HG02870 (cell line): ENCODE measurements around the gene ULK3.
"Not testable (repeated sequence)": the region's sequence is repeated elsewhere in the genome, so short reads cannot be mapped to it uniquely, and the experiment has no call there.

ENCODE experiments used
- ATAC-seq: cut with Tn5 transposase; IDR thresholded peaks from one replicate; pipeline ENCODE4 v1.9.1; 2021; ENCODE audit warnings: mild to moderate bottlenecking, moderate library complexity; ENCODE audit not compliant: unreplicated experiment

Gene ULK3, protein sequence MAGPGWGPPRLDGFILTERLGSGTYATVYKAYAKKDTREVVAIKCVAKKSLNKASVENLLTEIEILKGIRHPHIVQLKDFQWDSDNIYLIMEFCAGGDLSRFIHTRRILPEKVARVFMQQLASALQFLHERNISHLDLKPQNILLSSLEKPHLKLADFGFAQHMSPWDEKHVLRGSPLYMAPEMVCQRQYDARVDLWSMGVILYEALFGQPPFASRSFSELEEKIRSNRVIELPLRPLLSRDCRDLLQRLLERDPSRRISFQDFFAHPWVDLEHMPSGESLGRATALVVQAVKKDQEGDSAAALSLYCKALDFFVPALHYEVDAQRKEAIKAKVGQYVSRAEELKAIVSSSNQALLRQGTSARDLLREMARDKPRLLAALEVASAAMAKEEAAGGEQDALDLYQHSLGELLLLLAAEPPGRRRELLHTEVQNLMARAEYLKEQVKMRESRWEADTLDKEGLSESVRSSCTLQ

DNA sequence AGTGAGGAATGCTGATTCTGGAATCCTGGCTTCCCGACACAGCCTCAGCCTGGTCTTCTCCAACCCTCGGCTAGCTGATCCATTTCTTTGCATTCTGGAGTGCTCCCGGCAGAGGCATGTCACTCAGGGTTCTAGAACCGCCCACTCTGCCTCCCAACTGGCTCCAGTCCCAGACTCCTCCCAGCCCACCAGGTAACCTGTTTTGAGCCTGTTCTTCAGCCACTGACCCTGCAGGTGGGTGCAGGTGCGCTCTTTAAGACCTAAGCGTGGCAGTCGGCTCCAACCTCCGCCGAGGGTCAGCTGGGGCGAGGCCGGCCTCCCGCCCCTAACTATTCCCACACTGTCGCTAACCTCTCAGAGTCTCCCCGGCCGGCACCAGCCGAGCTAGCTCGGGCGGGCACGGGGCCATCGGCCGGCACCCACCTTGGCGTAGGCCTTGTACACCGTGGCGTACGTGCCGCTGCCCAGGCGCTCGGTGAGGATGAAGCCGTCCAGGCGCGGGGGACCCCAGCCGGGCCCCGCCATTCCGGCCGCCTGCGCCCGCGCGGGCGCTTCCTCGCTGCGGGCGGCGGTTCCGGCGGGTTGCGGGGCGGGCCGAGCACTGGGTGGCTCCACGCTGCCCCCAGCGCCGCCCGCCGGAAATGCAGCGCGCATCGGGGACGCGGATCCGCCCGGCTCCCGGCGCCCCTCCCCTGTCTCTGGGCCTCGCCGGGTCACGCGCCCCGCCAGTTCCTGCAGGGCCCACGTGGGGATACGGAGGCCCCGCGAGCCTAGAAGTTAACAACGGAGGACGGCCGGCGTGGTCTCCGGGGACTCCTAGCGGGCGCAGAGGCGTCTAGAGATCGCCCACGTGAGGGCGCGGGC, at the start of gene ULK3:
Gene ULK3 (minus strand): TSS at position 576 of the 864 bp plus-strand sequence. CDS start 51 bp downstream, at position 525.
- ATAC-seq = peak; percentile 75

DNA sequence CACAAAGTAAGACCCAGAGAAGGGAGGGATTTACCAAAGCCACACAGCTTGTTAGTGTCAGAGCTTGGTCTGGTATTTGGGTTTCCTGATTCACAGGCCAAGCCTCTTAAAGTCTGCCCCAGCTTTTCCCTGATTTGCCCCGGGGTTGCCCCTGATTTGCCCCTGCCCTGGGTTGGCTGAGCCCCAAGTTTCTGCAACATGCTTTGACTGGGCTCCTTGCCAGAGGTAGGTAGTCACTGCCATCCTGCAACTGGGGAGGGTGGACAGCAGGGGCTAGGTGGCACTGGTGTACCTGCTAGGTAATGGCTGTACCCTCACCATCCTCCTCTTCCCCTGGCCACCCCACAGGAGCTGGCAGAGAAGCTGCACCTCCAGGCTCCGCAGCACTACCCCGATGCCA, 49.4 kb upstream of the ULK3 start:
- ATAC-seq = no peak

DNA sequence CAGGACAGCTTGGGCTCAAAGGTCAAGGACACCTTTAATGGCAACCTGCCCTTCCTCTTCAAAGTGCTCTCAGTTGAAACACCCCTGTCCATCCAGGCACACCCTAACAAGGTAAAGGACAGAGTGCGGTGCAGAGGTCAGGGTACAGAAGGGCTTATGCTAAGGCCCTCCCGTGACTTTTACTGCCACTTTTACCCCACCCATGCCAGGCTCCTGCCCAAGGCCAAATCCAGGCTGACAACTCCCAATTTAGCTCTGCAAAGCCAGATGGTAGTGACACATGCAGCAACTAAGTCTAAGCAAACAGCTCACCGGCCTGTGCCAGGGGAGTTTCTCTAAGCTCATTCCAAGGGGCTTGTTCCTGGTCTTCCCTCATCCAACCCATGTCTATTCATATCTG, 48.5 kb upstream of the ULK3 start:
- ATAC-seq = no peak

DNA sequence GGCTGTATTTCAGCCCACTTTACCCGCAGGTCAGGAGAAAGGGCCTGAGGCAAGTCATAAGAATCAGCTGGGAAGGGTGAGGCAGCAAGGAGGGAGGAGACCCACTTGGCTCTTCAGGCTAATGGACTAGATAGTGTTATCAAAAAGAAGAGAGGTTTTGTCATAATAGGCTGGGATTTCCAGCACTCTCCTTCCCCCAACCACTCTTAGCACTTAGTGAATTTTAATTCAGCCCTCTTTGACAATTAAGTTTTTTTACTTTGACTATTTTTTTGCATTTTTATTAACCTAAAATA, 47.7 kb upstream of the ULK3 start:
- ATAC-seq = no peak

DNA sequence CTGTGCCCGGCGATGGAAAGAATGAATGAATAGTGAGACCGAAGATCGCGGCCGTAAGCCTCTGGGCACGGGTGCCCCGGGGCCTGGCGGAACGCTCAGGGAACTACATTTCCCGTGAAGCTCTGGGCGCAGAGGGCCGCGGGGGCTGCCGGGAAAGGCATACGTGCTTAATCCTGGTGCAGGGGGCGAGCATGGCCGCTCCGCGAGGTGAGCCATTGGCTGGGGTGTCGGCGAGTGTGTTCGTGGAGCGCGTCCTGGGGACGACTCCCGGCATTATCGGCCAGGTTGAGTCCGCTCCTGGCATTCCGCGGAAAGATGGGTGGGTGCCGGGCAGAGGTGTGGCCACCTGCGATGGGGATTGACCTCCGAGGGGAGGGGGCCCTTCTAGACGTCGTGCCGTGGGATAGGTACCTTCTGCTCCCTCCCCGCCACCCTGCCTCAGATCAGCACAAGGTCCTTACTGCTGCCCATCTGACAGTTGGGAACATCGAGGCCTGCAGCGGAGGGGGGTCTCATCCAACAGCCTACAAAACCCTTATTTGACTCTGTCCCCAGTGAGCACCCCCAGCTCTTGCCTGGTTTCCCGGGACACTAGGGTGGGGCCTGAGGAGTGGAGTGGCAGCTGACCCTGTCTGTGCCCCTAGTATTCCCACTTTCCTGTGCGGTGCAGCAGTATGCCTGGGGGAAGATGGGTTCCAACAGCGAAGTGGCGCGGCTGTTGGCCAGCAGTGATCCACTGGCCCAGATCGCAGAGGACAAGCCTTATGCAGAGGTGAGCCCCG, 47.1 kb upstream of the ULK3 start, which contains the start of gene MPI:
Gene MPI (plus strand): TSS at position 160 of the 782 bp plus-strand sequence. CDS start 32 bp downstream, at position 192.
- ATAC-seq = no peak

DNA sequence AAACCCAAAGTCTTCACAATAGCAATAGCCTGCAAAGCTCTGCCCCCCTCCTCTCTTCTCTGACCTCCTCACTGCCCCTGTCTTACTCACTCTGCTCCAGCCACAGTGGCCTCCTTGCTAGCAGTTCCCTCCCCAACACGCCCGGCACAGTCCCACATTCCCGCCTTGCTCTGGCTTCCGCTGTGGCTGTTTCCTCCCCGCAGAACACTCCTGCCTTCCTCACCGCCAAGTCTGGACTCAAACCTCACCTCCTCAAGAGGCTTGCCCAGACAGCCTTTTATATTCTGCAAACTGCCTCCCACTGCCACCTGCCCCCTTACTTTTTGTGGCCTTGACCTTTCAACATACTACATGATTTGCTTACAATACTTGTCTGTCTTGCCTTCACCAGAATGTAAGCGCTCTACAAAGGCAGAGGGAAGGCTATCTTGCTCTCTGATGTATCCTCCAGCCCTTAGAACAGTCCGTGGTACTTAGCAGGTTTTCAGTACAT, 46.5 kb upstream of the ULK3 start:
- no peak for ATAC-seq

DNA sequence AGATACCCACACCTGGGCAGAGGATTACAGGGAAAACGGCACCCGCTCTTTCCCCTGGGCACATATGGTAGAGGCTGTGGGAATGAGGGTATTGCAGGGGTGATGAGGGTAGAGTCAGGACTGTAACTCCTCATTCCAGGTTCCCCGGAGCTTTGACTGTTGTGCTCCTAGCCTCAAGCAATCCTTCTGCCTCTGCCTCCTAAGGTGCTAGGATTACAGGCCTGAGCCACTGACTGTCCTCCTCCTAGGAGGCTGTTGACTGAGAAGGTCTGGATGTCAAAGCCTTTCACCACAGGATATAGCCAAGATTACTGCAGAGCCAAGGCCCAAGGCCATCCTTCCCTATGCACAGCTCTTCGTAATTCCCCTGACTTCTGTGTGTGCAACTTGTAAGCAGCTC, 45.8 kb upstream of the ULK3 start:
- no peak for ATAC-seq

DNA sequence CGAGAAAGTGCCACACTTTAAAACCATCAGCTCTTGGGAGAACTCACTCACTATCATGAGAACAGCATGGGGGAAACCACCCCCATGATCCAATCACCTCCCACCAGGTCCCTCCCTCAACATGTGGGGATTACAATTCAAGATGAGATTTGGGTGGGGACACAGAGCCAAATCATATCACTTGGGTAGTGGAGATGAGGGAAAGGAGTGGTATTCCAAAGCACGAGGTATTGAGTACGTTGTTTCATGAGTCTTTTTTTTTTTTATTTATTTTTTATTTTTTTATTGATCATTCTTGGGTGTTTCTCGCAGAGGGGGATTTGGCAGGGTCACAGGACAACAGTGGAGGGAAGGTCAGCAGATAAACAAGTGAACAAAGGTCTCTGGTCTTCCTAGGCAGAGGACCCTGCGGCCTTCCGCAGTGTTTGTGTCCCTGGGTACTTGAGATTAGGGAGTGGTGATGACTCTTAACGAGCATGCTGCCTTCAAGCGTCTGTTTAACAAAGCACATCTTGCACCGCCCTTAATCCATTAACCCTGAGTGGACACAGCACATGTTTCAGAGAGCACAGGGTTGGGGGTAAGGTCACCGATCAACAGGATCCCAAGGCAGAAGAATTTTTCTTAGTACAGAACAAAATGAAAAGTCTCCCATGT, 44.7 kb upstream of the ULK3 start:
- ATAC-seq = not testable (repeated sequence)

DNA sequence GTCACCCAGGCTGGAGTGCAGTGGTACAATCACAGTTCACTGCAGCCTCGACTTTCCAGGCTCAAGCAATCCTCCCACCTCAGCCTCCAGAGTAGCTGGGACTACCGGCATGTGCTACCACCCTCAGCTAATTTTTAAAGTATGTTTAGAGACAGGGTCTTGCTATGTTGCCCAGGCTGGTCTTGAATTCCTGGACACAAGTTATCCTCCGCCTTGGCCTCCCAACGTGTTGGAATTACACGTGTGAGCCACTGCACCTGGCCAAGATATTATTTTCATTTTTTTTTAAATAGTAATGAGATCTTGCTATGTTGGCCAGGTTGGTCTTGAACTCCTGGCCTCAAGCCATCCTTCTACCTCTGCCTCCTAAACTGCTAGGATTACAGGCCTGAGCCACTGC, 42.5 kb upstream of the ULK3 start:
- no peak for ATAC-seq

DNA sequence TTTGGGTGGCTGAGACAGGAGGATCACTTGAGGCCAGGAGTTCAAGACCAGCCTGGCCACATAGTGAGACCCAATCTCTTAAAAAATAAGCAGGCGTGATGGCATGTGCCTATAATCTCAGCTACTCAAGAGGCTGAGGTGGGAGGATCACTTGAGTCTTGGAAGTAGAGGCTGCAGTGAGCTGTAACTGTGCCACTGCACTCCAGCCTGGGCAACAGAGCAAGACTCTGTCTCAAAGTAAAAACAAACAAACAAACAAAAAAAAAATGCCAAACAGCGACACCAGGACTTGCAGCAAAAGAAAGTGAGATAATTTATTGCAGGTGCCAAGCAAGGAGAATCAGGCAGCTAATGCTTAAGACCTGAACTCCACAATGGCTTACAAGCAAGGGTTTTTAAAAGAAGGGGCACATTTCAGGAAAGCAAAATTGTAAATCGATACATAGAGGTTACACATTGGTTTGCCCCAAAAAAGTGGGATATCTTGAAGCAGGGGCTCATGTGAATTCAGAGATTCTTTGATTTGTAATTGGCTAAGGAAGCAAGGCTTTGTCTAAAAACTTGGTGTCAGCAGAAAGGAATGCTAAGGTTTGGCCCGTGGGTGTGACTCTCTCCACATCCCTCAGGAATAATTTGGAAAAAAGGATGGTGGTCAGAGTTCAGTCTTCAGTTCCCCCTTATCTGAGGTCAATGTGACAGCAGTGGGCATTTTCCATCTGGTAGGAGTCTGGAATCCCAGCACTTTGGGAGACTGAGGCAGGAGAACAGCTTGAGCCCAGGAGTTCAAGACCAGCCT, 41.7 kb upstream of the ULK3 start:
- ATAC-seq = no peak

DNA sequence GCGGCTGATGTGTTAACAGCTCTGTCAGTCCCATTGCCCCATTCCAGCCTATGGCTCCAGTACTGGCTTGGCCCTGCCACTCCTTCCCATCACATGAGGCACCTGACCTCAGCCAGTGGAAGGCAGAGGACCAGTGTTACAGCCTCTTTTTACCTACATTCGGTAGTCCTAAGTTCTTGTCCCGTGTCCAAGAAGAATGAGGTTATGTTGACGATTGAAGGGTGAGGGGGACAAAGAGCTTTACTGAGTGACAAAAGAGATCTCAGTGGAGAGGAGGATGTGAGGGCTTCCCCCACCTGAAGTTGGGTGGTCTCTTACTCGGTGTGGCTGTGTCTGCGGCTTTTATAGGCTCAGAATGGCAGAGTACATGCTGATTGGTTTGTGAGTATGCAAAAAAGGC, 39.6 kb upstream of the ULK3 start:
- ATAC-seq = no peak

DNA sequence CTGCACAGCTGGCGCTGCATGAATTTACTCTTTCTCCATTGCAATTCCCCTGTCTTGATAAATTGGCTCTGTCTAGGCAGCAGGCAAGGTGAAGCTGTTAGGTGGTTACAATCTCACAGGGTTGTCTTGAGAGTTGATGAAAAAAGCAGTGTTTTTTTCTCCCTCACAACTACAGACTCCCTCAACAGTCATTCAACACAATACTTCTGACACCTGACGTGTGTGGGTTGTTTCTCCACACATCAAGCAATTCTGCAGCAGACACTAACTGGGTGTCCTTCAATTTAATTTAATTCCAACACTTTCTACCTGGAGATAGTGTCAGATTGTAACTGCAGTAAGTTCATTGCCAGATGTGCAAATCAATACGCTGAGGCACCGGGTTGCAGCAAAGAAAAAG, 35.3 kb upstream of the ULK3 start:
- no peak for ATAC-seq

DNA sequence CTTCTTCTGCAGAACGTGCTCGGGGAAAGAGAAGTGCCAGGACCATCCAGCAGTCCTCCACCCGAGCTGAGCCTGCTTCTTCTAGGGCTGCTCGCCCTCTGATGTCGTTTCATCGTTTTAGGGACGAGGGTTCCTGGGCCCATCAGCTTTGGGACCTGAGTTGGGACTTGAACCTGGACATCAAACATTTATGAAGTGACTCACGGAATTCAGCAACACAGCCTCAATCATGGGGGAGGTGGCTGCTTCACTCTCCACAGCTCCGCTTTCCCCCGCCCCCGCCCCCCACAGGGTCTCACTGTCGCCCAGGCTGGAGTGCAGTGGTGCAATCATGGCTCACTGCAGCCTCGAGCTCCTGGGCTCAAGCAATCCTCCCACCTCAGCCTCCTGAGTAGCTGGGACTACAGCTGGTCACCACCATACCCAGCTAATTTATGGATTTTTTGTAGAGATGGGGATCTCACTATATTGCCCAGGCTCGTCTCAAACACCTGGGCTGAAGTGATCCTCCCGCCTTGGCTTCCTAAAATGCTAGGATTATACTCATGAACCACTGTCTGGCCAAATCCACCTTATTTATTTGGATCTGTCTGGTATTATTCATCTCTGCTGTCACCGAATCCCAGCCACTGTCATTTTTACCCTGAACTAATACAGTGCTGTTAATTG, 30.9 kb upstream of the ULK3 start:
- no peak for ATAC-seq

DNA sequence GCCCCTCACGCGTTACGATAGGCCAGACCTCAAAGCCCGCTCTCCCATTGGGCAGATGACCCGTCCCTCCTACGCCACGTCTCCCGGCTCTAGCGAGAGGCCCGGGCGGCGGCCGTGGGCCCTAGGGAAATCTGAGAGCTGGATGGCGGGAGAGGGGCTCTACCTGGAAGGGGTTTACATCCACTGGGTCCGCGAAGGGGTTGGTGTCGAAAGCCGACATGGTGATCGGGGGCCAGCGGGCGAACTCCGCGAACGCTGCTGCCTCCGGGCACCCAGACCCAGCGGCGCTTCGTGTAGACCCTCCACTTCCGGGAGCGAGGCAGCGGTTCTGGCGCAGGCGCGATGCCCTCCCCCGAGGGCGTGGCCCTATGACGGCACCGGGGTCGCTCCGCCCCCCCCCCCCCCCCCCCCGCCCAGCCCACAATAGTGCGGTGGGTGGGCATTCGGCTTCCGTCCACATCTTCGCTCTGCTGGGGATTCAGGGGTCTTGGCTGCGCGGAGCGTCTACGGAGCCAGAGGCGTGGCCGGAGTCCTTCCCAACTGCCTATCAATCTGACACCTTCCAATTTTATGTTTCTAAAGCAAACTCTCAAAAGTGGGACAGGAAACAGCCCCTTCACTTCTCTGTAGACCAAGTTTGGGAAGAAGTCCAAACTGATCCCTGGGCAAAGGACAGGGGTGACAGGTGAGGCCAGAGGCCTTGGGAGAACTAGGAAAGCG, 30.2 kb upstream of the ULK3 start, which contains the start of gene SCAMP2:
Gene SCAMP2 (minus strand): TSS at position 330 of the 720 bp plus-strand sequence. CDS start 110 bp downstream, at position 220.
- ATAC-seq = peak; percentile 75

DNA sequence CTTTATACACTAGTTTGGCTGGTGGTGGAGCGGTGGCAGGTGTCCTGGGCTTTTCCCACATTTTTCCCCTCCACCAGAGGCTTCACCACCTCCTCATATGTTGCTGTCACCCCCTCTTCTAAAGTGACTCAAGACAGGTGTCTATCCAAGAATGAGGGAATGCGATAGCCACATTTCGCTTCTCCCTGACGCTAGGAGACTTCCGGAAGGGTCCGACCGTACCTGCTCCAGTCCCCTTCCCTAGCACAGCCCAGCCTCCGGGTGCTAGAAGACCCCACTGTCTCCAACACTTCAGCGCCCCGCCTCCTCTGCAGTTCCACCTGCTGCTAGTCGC, 29.7 kb upstream of the ULK3 start:
- no peak for ATAC-seq

DNA sequence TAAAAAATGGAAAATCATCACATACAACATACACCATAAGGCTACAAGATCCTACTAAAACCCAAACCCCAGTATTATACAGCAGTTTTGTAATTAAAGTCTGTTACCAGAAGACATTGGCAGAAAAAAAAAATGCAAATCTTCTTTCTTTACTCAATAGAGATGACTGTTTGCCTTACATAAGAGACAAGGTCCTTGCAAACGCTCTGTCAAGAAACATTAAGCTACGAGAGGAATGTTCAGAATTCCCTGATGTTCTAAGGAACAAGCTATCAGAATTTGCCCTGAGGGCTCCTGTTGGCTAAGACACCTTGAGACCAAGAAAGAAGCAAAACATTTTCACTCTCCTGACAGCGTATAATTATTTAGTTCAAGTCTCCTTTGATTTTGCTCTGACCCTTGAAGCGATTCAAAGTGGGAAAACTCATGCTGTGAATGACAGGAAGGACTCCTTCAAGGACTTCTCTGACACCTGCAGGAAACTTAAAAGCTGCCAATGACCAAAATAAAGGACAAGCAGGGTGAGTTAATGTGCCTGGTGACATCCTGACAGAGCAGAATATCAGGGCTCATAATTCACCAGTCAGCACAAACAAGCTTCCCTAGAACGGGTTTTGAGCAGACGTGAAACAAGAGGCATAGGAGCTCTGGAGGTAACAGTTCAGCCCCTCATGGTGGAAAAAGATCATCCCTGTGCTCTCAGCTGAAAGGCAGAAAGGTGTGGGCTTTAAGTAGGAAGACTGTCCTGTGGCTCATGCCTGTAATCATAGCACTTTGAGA, 27.7 kb upstream of the ULK3 start:
- no peak for ATAC-seq

DNA sequence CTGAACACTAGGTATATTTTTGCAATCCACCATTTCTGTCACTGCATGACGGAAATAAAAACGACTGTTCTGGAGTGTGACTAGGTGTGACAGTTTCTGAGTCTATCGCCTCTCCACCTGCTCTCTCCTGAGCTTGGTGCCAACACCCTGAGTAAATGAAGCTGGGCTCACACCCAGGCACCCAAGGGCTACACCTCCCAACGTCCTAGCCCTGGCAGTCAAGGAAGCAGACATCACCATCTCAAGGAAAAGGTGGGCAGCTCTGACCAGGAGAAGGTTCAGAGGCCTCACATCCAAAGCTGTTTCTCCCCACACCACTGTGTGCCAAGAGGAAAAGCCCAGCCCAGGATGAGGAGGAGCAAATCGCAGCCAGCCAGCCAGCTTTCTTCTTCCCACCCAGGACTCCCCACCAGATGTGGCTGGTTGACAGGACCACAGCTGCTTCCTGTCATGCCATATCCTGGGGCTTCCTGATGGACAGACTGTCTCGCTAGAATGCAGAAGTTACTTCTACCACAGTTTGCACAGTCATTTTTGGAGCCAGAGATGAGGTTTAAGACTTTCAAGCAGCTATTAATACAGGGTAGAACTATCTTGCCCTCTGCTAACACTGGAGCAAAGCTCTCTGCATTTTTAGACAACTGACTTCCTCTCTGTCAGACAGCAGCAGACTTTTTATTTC, 26.9 kb upstream of the ULK3 start:
- ATAC-seq = peak; percentile 65
